SK-MEL-5 (cell line): ENCODE results near the gene DNAAF1. TPM values are rescaled to one million over a fixed set of nuclear protein-coding genes. Genes with fewer than 3 reads are reported as not detected.
A peak's percentile ranks its signal among the peaks of the same experiment; 100 is the strongest.
"Not testable (repeated sequence)": the region's sequence is repeated elsewhere in the genome, so short reads cannot be mapped to it uniquely, and the experiment has no call there.

ENCODE experiments used
- DNase-seq: peaks from one replicate; pipeline ENCODE4 v3.0.0-alpha.2; 2016; ENCODE audit warnings: low read depth, low spot score
- in situ Hi-C: cut with HindIII; loops from 2 replicates; pipeline ENCODE4 v1.10.0; 2016; ENCODE audit warnings: low sequenced_read_pairs, high pct_unique_total_duplicates, low pct_unique_long_range_greater_than_20kb
- total RNA-seq: library from RNA; depleted of rRNA; stranded (reverse); fragments of >200 nt; shearing (Covaris generic); gene quantifications from 2 replicates; pipeline ENCODE4 v1.2.3, GENCODE V29; 2014

DNAAF1 gene
- total RNA-seq, 1 experiment from 2014 or later: 0.63 TPM

GRCh38 chr16:84118315-84118714, 26.8 kb upstream of the DNAAF1 start:
- DNase-seq, in situ Hi-C loops: not testable (repeated sequence)

- no peak for DNase-seq
Observed at GRCh38 chr16:84119368-84119767, 25.7 kb upstream of the DNAAF1 start.

GRCh38 chr16:84120023-84120422, 25.1 kb upstream of the DNAAF1 start:
- no peak for DNase-seq
- in situ Hi-C loops: no loop called here

More at GRCh38 chr16:84119368-84119767, 25.7 kb upstream of the DNAAF1 start:
- in situ Hi-C loops: no loop called here

GRCh38 chr16:84121007-84121406, 24.1 kb upstream of the DNAAF1 start:
- in situ Hi-C loops: no loop called here
- no peak for DNase-seq

- no peak for DNase-seq
- in situ Hi-C loops: no loop called here
Observed at GRCh38 chr16:84124257-84125073, 20.6 kb upstream of the DNAAF1 start.

- no peak for DNase-seq
- in situ Hi-C loops: no loop called here
Observed at GRCh38 chr16:84131117-84131516, 14.0 kb upstream of the DNAAF1 start.

GRCh38 chr16:84132527-84133285, 12.4 kb upstream of the DNAAF1 start:
- no peak for DNase-seq
- in situ Hi-C loops: no loop called here

GRCh38 chr16:84136331-84137125, 8.6 kb upstream of the DNAAF1 start:
- in situ Hi-C loops: no loop called here
- no peak for DNase-seq

GRCh38 chr16:84137287-84137686, 7.8 kb upstream of the DNAAF1 start:
- in situ Hi-C loops: no loop called here
- DNase-seq: no peak

GRCh38 chr16:84137769-84138357, 7.2 kb upstream of the DNAAF1 start:
- DNase-seq: no peak
- in situ Hi-C loops: no loop called here

GRCh38 chr16:84138500-84138823, 6.6 kb upstream of the DNAAF1 start:
- in situ Hi-C loops: no loop called here
- DNase-seq: no peak

- DNase-seq: peak; percentile 35
- in situ Hi-C loops: no loop called here
Observed at GRCh38 chr16:84138824-84139627, 6.1 kb upstream of the DNAAF1 start.

GRCh38 chr16:84139628-84140258, 5.4 kb upstream of the DNAAF1 start:
- no peak for DNase-seq
- in situ Hi-C loops: no loop called here

- no peak for DNase-seq
- in situ Hi-C loops: no loop called here
Observed at GRCh38 chr16:84141143-84141670, 3.9 kb upstream of the DNAAF1 start.

- no peak for DNase-seq
- in situ Hi-C loops: no loop called here
Observed at GRCh38 chr16:84143081-84143480, 2.0 kb upstream of the DNAAF1 start.

GRCh38 chr16:84143784-84144199, 1.3 kb upstream of the DNAAF1 start:
- DNase-seq: no peak
- in situ Hi-C loops: no loop called here
